ENCODE data around the gene URB1. TPM values are rescaled to one million over a fixed set of nuclear protein-coding genes. Genes with fewer than 3 reads are reported as not detected.

Gene URB1
- polyA plus RNA-seq, 2 of the 4 experiments (the other 2 are of a cell fraction): 8.7 to 10.1 TPM

DNA sequence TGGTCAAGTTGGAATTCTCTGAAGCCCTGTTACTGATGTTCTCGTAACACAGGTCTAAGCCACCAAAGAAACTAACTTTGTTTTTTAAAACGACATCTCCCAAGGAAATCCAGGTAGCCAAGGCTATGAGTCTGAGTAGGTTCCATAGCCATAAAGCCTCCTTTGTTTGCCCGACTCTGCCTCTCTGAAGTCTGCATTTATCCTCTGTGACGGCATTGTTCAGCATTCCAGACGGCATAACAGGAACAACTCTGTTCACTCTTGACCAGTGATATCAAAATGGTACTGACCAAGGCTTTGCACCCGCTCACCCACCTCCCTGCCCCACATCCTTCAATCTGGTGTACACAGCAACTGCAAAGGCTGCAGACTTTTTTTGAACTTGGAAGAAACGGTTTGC, 14.8 kb downstream of the URB1 start:
- no peak overlapping the region for H3K4me3 ChIP-seq
- ChIA-PET CTCF (no interaction called here), POLR2A (no interaction called here)
- H3K4me1 ChIP-seq: peaks cover 39% of the 10 kb centered on the region
- TF ChIP-seq ZFP36 (IDR thresholded peaks at IDR 0.05; ENCODE audit: borderline replicate concordance, partially characterized antibody) (no peak), CBX8 (IDR thresholded peaks at IDR 0.05) (no peak), EHF (CRISPR knock-in tag; IDR thresholded peaks at IDR 0.05) (no peak), MAZ (IDR thresholded peaks at IDR 0.05; ENCODE audit: borderline replicate concordance, low read depth, low read length) (no peak), RFX5 (IDR thresholded peaks at IDR 0.05) (no peak), PHF8 (IDR thresholded peaks at IDR 0.05; ENCODE audit: borderline replicate concordance, low read depth) (no peak), CEBPB (IDR thresholded peaks at IDR 0.05) (no peak), FOSL2 (IDR thresholded peaks at IDR 0.05) (no peak), FOSL2 (CRISPR knock-in tag; IDR thresholded peaks at IDR 0.05) (no peak), JUN (IDR thresholded peaks at IDR 0.05) (no peak), KDM5A (IDR thresholded peaks at IDR 0.05) (no peak), MYC (IDR thresholded peaks at IDR 0.05; ENCODE audit: borderline replicate concordance, low read length) (no peak), RNF2 (IDR thresholded peaks at IDR 0.05; ENCODE audit: borderline replicate concordance, low read depth) (no peak)
- TF ChIP-seq, protein P1, sequence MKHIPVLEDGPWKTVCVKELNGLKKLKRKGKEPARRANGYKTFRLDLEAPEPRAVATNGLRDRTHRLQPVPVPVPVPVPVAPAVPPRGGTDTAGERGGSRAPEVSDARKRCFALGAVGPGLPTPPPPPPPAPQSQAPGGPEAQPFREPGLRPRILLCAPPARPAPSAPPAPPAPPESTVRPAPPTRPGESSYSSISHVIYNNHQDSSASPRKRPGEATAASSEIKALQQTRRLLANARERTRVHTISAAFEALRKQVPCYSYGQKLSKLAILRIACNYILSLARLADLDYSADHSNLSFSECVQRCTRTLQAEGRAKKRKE (CRISPR knock-in tag; IDR thresholded peaks at IDR 0.05; ENCODE audit: low read depth): no peak
- TF ChIP-seq, protein P2, sequence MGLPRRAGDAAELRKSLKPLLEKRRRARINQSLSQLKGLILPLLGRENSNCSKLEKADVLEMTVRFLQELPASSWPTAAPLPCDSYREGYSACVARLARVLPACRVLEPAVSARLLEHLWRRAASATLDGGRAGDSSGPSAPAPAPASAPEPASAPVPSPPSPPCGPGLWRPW (IDR thresholded peaks at IDR 0.05): no peak
- TF ChIP-seq, protein P3, sequence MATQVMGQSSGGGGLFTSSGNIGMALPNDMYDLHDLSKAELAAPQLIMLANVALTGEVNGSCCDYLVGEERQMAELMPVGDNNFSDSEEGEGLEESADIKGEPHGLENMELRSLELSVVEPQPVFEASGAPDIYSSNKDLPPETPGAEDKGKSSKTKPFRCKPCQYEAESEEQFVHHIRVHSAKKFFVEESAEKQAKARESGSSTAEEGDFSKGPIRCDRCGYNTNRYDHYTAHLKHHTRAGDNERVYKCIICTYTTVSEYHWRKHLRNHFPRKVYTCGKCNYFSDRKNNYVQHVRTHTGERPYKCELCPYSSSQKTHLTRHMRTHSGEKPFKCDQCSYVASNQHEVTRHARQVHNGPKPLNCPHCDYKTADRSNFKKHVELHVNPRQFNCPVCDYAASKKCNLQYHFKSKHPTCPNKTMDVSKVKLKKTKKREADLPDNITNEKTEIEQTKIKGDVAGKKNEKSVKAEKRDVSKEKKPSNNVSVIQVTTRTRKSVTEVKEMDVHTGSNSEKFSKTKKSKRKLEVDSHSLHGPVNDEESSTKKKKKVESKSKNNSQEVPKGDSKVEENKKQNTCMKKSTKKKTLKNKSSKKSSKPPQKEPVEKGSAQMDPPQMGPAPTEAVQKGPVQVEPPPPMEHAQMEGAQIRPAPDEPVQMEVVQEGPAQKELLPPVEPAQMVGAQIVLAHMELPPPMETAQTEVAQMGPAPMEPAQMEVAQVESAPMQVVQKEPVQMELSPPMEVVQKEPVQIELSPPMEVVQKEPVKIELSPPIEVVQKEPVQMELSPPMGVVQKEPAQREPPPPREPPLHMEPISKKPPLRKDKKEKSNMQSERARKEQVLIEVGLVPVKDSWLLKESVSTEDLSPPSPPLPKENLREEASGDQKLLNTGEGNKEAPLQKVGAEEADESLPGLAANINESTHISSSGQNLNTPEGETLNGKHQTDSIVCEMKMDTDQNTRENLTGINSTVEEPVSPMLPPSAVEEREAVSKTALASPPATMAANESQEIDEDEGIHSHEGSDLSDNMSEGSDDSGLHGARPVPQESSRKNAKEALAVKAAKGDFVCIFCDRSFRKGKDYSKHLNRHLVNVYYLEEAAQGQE (IDR thresholded peaks at IDR 0.05): no peak
- TF ChIP-seq, protein P4, sequence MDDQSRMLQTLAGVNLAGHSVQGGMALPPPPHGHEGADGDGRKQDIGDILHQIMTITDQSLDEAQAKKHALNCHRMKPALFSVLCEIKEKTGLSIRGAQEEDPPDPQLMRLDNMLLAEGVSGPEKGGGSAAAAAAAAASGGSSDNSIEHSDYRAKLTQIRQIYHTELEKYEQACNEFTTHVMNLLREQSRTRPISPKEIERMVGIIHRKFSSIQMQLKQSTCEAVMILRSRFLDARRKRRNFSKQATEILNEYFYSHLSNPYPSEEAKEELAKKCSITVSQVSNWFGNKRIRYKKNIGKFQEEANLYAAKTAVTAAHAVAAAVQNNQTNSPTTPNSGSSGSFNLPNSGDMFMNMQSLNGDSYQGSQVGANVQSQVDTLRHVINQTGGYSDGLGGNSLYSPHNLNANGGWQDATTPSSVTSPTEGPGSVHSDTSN (IDR thresholded peaks at IDR 0.05): no peak
- TF ChIP-seq, protein P5, sequence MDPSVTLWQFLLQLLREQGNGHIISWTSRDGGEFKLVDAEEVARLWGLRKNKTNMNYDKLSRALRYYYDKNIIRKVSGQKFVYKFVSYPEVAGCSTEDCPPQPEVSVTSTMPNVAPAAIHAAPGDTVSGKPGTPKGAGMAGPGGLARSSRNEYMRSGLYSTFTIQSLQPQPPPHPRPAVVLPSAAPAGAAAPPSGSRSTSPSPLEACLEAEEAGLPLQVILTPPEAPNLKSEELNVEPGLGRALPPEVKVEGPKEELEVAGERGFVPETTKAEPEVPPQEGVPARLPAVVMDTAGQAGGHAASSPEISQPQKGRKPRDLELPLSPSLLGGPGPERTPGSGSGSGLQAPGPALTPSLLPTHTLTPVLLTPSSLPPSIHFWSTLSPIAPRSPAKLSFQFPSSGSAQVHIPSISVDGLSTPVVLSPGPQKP (IDR thresholded peaks at IDR 0.05; ENCODE audit: low read depth, low read length): no peak
- H3K4me2 ChIP-seq: no peak overlapping the region
- DNase-seq (ENCODE audit: low read depth in 1 of 2, low spot score in 1 of 2) (no peak), ATAC-seq (no peak), FAIRE-seq (no peak)
- 81% methylated on average over 7 of the region's 7 CpGs for WGBS (ENCODE audit: missing lambda C conversion rate)
- H3K27ac ChIP-seq: no peak overlapping the region
- no peaks in the 10 kb centered on the region for H3K9me3 ChIP-seq

DNA sequence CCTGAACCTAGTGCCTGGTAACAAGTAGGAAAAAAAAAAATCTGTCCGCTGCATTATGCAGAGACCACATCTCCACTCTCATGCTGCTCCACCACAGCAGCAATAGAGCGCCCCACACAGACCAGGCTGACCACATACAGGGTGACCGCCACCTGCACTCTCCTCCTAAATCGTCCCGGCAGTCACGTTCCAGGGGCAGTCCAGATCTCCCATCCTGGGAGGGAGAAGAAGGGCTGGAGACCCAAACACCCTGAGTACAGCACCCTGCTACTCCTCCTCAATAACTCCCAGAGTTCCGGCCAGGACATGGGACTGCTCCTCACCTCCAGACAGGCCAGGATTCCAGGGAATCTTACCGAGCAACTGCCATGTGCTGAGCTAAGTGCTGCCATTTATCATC, 15.3 kb downstream of the URB1 start:
- peak overlapping the region in 1 of 2 experiments; percentile 21; a peak in 1 of 6 replicates for H3K27ac ChIP-seq
- ChIA-PET CTCF (no interaction called here), POLR2A (no interaction called here)
- ATAC-seq (no peak), DNase-seq (ENCODE audit: low read depth in 1 of 2, low spot score in 1 of 2) (no peak), FAIRE-seq (no peak)
- no peaks in the 10 kb centered on the region for H3K9me3 ChIP-seq
- no peak overlapping the region for H3K4me3 ChIP-seq
- 97% methylated on average over 7 of the region's 8 CpGs for WGBS (ENCODE audit: missing lambda C conversion rate)
- H3K4me2 ChIP-seq: no peak overlapping the region
- peaks cover 39% of the 10 kb centered on the region for H3K4me1 ChIP-seq
- TF ChIP-seq JUN (IDR thresholded peaks at IDR 0.05): no peak
- TF ChIP-seq HOXB13 (CRISPR knock-in tag; IDR thresholded peaks at IDR 0.05; ENCODE audit: low read depth): no peak
- no peak for TF ChIP-seq SREBF2 (IDR thresholded peaks at IDR 0.05)
- TF ChIP-seq EHF (CRISPR knock-in tag; IDR thresholded peaks at IDR 0.05): no peak
- TF ChIP-seq, protein P6, sequence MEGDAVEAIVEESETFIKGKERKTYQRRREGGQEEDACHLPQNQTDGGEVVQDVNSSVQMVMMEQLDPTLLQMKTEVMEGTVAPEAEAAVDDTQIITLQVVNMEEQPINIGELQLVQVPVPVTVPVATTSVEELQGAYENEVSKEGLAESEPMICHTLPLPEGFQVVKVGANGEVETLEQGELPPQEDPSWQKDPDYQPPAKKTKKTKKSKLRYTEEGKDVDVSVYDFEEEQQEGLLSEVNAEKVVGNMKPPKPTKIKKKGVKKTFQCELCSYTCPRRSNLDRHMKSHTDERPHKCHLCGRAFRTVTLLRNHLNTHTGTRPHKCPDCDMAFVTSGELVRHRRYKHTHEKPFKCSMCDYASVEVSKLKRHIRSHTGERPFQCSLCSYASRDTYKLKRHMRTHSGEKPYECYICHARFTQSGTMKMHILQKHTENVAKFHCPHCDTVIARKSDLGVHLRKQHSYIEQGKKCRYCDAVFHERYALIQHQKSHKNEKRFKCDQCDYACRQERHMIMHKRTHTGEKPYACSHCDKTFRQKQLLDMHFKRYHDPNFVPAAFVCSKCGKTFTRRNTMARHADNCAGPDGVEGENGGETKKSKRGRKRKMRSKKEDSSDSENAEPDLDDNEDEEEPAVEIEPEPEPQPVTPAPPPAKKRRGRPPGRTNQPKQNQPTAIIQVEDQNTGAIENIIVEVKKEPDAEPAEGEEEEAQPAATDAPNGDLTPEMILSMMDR (IDR thresholded peaks at IDR 0.05): no peak
- no peak for TF ChIP-seq HOXB5 (CRISPR knock-in tag; IDR thresholded peaks at IDR 0.05)
- TF ChIP-seq FOXS1 (CRISPR knock-in tag; IDR thresholded peaks at IDR 0.05): no peak
- TF ChIP-seq, protein P7, sequence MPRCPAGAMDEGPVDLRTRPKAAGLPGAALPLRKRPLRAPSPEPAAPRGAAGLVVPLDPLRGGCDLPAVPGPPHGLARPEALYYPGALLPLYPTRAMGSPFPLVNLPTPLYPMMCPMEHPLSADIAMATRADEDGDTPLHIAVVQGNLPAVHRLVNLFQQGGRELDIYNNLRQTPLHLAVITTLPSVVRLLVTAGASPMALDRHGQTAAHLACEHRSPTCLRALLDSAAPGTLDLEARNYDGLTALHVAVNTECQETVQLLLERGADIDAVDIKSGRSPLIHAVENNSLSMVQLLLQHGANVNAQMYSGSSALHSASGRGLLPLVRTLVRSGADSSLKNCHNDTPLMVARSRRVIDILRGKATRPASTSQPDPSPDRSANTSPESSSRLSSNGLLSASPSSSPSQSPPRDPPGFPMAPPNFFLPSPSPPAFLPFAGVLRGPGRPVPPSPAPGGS (IDR thresholded peaks at IDR 0.05): no peak
- TF ChIP-seq, protein P1 (CRISPR knock-in tag; IDR thresholded peaks at IDR 0.05; ENCODE audit: low read depth): no peak
- no peak for TF ChIP-seq EHMT2 (IDR thresholded peaks at IDR 0.05; ENCODE audit: low read depth)
- no peak for TF ChIP-seq PHF8 (IDR thresholded peaks at IDR 0.05; ENCODE audit: borderline replicate concordance, low read depth)
- no peak for TF ChIP-seq KDM1A (IDR thresholded peaks at IDR 0.05; ENCODE audit: low read depth)

All from A549 (cell line).